ENCODE results near the gene PTGDS. TPM values are rescaled to one million over a fixed set of nuclear protein-coding genes. Genes with fewer than 3 reads are reported as not detected.

Gene PTGDS
- polyA plus RNA-seq, 1 donor from 2014 or later = 2.0 TPM

DNA sequence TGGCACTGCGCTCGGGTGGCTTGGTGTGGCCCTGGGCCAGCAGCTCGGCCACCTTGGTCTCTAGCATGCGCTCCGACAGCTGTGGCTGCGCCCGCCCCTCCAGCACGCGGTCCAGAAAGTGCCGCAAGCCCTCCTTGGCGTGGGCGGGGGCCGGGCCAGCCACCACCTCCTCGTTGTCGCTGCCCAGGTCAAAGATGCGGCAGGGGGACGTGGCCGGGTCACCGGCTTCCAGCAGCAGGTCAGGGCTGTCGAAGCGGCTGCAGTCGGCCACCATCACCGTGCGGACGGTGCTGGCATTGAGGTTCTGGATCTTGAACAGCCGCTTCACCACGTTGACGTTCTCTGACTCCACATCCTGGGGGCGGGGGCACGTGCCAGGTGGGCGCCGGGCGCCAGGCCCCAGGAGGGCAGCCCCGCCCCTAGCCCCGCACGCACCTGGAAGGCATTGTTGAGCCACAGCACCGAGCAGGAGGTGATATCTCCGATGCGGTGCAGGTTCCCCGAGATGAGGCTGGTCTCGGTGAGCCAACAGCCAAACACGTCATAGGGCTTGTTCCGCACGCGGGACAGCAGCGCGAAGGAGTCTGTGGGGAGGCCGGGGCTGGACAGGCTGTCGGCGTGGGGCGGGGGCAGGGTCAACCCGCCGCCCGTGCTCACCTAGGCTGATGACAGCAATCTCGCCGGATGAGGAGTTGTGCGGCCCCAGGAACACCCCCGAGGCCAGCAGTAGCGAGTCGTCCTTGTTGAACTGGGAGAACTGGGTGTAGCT is 35.0 kb upstream of the PTGDS start:
- Histone ChIP-seq H4K20me1 (ENCODE audit: insufficient read depth) (no peaks in the 10 kb centered on the region), H3K4me3 (ENCODE audit: low read length) (peak overlapping the region; percentile 97), H3K27ac (ENCODE audit: low read length) (no peak overlapping the region), H2AFZ (ENCODE audit: low read depth, low read length) (no peak overlapping the region), H3F3A (ENCODE audit: insufficient read depth, low read length, poor library complexity, severe bottlenecking) (no peaks in the 10 kb centered on the region), H3K79me2 (replicated peaks; ENCODE audit: insufficient read depth, low read length) (peaks cover 8% of the 10 kb centered on the region), H3K4me2 (ENCODE audit: low read length) (no peak overlapping the region), H3K9ac (ENCODE audit: low read length) (no peak overlapping the region), H3K27me3 (ENCODE audit: insufficient read depth, low read depth, low read length) (no peaks in the 10 kb centered on the region), H3K9me2 (ENCODE audit: insufficient read depth, low read length) (no peaks in the 10 kb centered on the region), H3K9me3 (ENCODE audit: low read length) (no peaks in the 10 kb centered on the region), H3K36me3 (ENCODE audit: insufficient read depth, low read length) (peaks cover 6% of the 10 kb centered on the region)
- TF ChIP-seq POLR2AphosphoS5 (IDR thresholded peaks at IDR 0.05) (no peak), EP300 (conservative IDR thresholded peaks at IDR 0.05; ENCODE audit: poor library complexity, severe bottlenecking) (no peak), MXI1 (conservative IDR thresholded peaks at IDR 0.05; ENCODE audit: poor library complexity, severe bottlenecking) (no peak), EZH2 (IDR thresholded peaks at IDR 0.05; ENCODE audit: borderline replicate concordance, insufficient read depth, low read length, poor library complexity, severe bottlenecking) (no peak), SMC3 (conservative IDR thresholded peaks at IDR 0.05; ENCODE audit: poor library complexity) (no peak), RAD21 (conservative IDR thresholded peaks at IDR 0.05) (no peak), TAF1 (IDR thresholded peaks at IDR 0.05; ENCODE audit: low read depth) (no peak)
- TF ChIP-seq, protein P1, sequence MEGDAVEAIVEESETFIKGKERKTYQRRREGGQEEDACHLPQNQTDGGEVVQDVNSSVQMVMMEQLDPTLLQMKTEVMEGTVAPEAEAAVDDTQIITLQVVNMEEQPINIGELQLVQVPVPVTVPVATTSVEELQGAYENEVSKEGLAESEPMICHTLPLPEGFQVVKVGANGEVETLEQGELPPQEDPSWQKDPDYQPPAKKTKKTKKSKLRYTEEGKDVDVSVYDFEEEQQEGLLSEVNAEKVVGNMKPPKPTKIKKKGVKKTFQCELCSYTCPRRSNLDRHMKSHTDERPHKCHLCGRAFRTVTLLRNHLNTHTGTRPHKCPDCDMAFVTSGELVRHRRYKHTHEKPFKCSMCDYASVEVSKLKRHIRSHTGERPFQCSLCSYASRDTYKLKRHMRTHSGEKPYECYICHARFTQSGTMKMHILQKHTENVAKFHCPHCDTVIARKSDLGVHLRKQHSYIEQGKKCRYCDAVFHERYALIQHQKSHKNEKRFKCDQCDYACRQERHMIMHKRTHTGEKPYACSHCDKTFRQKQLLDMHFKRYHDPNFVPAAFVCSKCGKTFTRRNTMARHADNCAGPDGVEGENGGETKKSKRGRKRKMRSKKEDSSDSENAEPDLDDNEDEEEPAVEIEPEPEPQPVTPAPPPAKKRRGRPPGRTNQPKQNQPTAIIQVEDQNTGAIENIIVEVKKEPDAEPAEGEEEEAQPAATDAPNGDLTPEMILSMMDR (IDR thresholded peaks at IDR 0.05; ENCODE audit: poor library complexity, severe bottlenecking) = no peak
- TF ChIP-seq, protein P2, sequence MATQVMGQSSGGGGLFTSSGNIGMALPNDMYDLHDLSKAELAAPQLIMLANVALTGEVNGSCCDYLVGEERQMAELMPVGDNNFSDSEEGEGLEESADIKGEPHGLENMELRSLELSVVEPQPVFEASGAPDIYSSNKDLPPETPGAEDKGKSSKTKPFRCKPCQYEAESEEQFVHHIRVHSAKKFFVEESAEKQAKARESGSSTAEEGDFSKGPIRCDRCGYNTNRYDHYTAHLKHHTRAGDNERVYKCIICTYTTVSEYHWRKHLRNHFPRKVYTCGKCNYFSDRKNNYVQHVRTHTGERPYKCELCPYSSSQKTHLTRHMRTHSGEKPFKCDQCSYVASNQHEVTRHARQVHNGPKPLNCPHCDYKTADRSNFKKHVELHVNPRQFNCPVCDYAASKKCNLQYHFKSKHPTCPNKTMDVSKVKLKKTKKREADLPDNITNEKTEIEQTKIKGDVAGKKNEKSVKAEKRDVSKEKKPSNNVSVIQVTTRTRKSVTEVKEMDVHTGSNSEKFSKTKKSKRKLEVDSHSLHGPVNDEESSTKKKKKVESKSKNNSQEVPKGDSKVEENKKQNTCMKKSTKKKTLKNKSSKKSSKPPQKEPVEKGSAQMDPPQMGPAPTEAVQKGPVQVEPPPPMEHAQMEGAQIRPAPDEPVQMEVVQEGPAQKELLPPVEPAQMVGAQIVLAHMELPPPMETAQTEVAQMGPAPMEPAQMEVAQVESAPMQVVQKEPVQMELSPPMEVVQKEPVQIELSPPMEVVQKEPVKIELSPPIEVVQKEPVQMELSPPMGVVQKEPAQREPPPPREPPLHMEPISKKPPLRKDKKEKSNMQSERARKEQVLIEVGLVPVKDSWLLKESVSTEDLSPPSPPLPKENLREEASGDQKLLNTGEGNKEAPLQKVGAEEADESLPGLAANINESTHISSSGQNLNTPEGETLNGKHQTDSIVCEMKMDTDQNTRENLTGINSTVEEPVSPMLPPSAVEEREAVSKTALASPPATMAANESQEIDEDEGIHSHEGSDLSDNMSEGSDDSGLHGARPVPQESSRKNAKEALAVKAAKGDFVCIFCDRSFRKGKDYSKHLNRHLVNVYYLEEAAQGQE (IDR thresholded peaks at IDR 0.05; ENCODE audit: borderline replicate concordance) = no peak

DNA sequence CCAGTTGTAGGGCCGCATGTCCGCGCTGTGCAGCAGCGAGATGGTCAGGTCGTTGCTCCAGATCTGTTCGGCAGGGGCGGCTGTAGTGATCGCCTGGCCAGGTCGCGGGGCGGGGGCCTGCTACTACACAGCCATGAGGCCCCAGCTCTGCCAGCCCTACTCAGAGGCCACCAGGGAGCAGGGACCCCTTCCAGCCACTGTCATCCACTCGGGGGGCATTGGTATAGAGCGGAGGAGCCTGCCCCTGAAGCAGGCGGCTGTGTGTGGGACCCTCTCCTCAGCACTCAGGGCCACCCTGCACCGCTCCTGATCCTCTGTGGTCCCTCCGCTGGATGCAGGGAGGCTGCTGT is 34.4 kb upstream of the PTGDS start:
- no peaks in the 10 kb centered on the region for H3K9me3 ChIP-seq (ENCODE audit: low read length)
- H2AFZ ChIP-seq (ENCODE audit: low read depth, low read length) = no peak overlapping the region
- no peaks in the 10 kb centered on the region for H3F3A ChIP-seq (ENCODE audit: insufficient read depth, low read length, poor library complexity, severe bottlenecking)
- no peaks in the 10 kb centered on the region for H3K9me2 ChIP-seq (ENCODE audit: insufficient read depth, low read length)
- no peak for TF ChIP-seq SMC3 (conservative IDR thresholded peaks at IDR 0.05; ENCODE audit: poor library complexity)
- TF ChIP-seq, protein P1 (IDR thresholded peaks at IDR 0.05; ENCODE audit: poor library complexity, severe bottlenecking) = no peak
- no peak for TF ChIP-seq EP300 (conservative IDR thresholded peaks at IDR 0.05; ENCODE audit: poor library complexity, severe bottlenecking)
- TF ChIP-seq EZH2 (IDR thresholded peaks at IDR 0.05; ENCODE audit: borderline replicate concordance, insufficient read depth, low read length, poor library complexity, severe bottlenecking) = no peak
- TF ChIP-seq, protein P2 (IDR thresholded peaks at IDR 0.05; ENCODE audit: borderline replicate concordance) = no peak
- no peak for TF ChIP-seq TAF1 (IDR thresholded peaks at IDR 0.05; ENCODE audit: low read depth)
- TF ChIP-seq POLR2AphosphoS5 (IDR thresholded peaks at IDR 0.05) = no peak
- TF ChIP-seq MXI1 (conservative IDR thresholded peaks at IDR 0.05; ENCODE audit: poor library complexity, severe bottlenecking) = no peak
- no peak for TF ChIP-seq RAD21 (conservative IDR thresholded peaks at IDR 0.05)
- H3K4me3 ChIP-seq (ENCODE audit: low read length) = peak overlapping the region; percentile 97
- H3K79me2 ChIP-seq (replicated peaks; ENCODE audit: insufficient read depth, low read length) = peaks cover 8% of the 10 kb centered on the region
- H3K4me2 ChIP-seq (ENCODE audit: low read length) = no peak overlapping the region
- no peak overlapping the region for H3K9ac ChIP-seq (ENCODE audit: low read length)
- no peaks in the 10 kb centered on the region for H3K27me3 ChIP-seq (ENCODE audit: insufficient read depth, low read depth, low read length)
- H4K20me1 ChIP-seq (ENCODE audit: insufficient read depth) = no peaks in the 10 kb centered on the region
- peaks cover 6% of the 10 kb centered on the region for H3K36me3 ChIP-seq (ENCODE audit: insufficient read depth, low read length)
- no peak overlapping the region for H3K27ac ChIP-seq (ENCODE audit: low read length)

Data from neural cell (in vitro differentiated cells).